Lower leg skin (tissue), 4 donors: Measurements from ENCODE around the gene CIDEB. TPM values are rescaled to one million over a fixed set of nuclear protein-coding genes. Genes with fewer than 3 reads are reported as not detected.

Experiments
- DNase-seq, 2 donors: peaks; one replicate each; pipeline ENCODE4 v3.0.0-alpha.2; 2019; ENCODE audit warnings: low spot score in 2 of 2
- H3K4me3 ChIP-seq: fragments of 200-600 bp; sonication (generic); 2 replicates; pipeline ENCODE4 v1.5.1; 2017; ENCODE audit warnings: mild to moderate bottlenecking, low read depth; ENCODE audit not compliant: poor library complexity, severe bottlenecking
- POLR2A ChIP-seq, 2 donors: fragments of 450-650 bp; IDR thresholded peaks; one replicate each; pipeline ENCODE4 v1.6.1; 2016 to 2017; ENCODE audit warnings: antibody characterized with exemption in 2 of 2, mild to moderate bottlenecking in 1 of 2, moderate library complexity in 1 of 2
- WGBS, 2 donors: methylation state at CpG; one replicate each; pipeline ENCODE4 v1.1.5; 2018; 5-methylcytosine and 5-hydroxymethylcytosine counted together
- intact Hi-C: fragments of 100-400 bp; cut with DNase I; formaldehyde crosslinking; loops from one replicate; pipeline ENCODE4 v1.15.0; 2023; ENCODE audit warnings: low total_unique reads
- total RNA-seq, 4 donors: library from RNA; depleted of rRNA; stranded (reverse); fragments of >200 nt; gene quantifications; one replicate each; pipeline ENCODE4 v1.1.0, GENCODE V29; 2016
- TF ChIP-seq, protein P1 (sequence below), 3 donors: fragments of 450-650 bp; IDR thresholded peaks; one replicate each; pipeline ENCODE4 v1.5.1; 2016; ENCODE audit warnings: antibody characterized with exemption in 3 of 3, mild to moderate bottlenecking in 3 of 3, moderate library complexity in 2 of 3

The CIDEB gene
- total RNA-seq, 4 donors from 2014 or later: 10.6 to 29.8 (median 25.1) TPM

DNA sequence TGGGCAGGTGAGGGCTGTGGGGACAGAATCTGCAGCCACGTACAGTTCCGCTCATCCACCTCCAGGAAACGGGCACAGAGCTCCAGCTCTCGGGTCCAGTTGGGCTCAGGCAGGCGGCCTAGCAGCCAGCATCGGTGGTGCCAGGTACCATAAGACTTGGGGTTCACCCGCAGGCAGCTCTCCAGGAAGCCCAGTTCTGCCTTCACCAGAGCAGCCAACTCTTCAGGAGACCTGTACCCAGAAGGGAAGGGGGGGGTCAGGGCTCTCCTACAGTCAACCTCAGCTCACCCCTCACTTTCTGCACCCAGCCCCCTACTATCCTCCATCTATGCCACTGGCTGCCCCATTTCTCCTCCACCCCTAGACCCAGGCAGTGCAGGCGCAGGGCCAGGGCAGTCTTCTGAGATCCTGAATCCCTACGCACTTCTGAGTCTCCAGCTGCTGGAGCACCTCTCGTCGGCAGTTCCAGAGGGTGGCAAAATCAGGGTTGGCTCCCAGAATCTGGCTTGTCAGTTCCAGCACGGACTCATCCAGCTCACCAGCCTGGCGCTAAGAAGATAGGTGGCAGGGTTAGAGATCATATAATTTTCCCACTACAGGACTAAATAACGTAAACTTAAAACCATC lies 37.8 kb downstream of the CIDEB start:
- intact Hi-C loops: no loop called here
- DNase-seq: no peak
- no peak for TF ChIP-seq POLR2A (IDR thresholded peaks at IDR 0.05)
- TF ChIP-seq, protein P1, sequence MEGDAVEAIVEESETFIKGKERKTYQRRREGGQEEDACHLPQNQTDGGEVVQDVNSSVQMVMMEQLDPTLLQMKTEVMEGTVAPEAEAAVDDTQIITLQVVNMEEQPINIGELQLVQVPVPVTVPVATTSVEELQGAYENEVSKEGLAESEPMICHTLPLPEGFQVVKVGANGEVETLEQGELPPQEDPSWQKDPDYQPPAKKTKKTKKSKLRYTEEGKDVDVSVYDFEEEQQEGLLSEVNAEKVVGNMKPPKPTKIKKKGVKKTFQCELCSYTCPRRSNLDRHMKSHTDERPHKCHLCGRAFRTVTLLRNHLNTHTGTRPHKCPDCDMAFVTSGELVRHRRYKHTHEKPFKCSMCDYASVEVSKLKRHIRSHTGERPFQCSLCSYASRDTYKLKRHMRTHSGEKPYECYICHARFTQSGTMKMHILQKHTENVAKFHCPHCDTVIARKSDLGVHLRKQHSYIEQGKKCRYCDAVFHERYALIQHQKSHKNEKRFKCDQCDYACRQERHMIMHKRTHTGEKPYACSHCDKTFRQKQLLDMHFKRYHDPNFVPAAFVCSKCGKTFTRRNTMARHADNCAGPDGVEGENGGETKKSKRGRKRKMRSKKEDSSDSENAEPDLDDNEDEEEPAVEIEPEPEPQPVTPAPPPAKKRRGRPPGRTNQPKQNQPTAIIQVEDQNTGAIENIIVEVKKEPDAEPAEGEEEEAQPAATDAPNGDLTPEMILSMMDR (IDR thresholded peaks at IDR 0.05): no peak
- H3K4me3 ChIP-seq: no peak overlapping the region
- 94% methylated on average over 14 of the region's 14 CpGs for WGBS, 2 donors

DNA sequence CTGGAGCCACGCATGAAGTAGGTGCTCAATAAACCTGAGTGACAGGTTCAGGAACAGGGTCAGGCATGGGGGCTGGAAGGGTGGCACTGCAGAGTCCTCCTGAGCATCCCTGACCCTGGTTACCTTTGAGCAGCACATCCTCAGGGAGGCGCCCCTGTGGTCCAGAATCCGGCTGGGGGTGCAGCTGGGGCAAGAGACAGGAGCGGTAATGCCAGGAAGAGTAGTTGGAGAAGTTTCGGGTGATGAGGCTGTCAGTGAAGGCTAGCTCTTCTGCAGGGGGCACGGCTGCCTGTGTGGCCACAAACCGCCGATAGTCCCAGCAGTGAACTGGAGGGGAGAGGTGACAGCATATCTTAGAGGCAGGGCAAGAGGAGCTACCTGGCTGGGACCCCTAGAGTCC lies 38.4 kb downstream of the CIDEB start:
- DNase-seq: no peak
- H3K4me3 ChIP-seq: no peak overlapping the region
- TF ChIP-seq POLR2A (IDR thresholded peaks at IDR 0.05): no peak
- TF ChIP-seq, protein P1 (IDR thresholded peaks at IDR 0.05): no peak
- WGBS, 2 donors: 88 to 91% methylated on average over 8 of the region's 8 CpGs
- intact Hi-C loops: no loop called here

DNA sequence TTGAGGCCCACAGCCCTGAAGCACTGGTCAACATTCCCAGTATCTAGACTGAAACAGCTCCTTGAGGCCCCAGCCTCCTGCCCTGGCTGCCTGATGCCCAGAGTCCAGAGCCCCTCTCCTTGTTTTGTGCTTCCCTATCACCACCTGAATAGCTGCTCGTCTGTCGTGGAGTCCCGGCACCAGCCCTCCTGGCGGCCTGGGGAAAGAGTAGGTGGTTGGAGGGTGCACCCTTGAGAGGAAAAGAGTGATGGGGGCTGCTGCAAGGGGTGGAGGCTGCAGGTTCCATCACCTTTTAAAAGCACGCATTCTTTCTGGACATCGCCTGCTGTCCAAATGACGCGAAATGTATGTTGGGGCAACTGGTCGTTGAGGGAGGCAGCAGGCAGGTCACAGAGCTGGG lies 39.6 kb downstream of the CIDEB start:
- WGBS, 2 donors: 89 to 93% methylated on average over 9 of the region's 9 CpGs
- TF ChIP-seq, protein P1 (IDR thresholded peaks at IDR 0.05): no peak
- no peak for TF ChIP-seq POLR2A (IDR thresholded peaks at IDR 0.05)
- DNase-seq: no peak
- no peak overlapping the region for H3K4me3 ChIP-seq
- intact Hi-C loops: no loop called here

DNA sequence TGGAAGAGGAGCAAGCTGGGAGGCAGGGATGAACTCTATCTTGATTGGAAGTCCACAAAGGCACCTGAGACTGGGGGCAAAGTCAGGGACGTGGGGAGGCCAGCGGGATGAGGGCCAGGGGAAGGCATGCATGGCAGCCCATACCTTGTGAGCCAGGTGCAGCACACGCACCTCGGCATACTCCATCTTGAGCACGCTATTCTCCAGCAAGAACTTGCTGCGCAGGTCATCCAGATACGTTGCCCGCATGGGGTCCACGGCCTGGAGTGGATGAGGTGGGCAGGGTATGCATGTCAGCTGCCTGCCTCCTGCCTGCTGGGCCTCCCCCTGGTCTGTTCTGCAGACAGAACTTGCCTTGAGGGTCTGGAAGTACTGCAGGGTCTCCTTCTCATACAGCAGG lies 40.3 kb downstream of the CIDEB start:
- intact Hi-C loops: no loop called here
- 88 to 93% methylated on average over 9 of the region's 9 CpGs for WGBS, 2 donors
- TF ChIP-seq, protein P1 (IDR thresholded peaks at IDR 0.05): no peak
- TF ChIP-seq POLR2A (IDR thresholded peaks at IDR 0.05): no peak
- H3K4me3 ChIP-seq: no peak overlapping the region
- DNase-seq: no peak

DNA sequence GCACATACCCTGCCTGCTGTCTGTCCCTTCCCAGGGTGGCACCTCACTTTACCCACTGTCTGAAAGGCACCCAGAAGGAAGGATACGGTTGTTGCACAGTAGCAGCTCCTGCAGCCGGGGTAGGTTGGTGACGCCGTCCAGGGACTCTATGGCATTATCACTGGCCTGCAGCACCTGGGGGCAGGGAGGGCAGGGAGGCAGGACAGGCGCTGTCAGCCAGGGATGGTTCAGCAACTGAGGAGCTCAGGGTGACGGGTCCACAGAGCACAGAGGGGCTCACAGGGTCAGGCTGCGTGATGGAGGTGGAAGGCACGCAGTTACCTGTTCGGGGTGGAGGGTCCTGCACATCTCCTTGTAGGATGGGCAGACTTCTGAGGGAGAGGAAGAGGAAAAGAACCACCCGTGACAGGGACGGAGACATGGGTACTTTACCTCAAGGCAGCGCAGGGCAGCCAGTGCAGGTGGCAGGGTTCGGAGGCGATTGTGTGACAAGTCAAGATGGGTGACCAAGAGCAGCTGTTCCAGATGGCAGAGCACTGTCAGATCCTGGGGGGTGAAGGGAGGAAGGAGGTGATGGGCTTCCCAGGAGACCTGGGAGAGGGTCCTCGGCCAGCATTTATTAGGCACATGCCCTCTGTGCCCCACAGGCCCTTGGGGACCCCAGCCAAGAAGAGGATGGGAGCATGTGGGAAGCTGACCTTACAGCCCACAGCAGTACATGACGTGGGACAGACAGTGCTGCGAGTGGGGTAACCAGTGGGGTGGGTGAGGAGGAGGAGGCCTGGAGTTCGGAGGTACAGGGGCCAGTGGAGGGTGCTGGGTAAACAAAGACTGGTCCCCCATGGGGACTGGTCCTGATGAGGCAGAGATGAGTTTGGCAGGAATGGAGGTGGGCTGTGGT lies 41.2 kb downstream of the CIDEB start:
- H3K4me3 ChIP-seq: no peak overlapping the region
- intact Hi-C loops: no loop called here
- TF ChIP-seq, protein P1 (IDR thresholded peaks at IDR 0.05): no peak
- no peak for TF ChIP-seq POLR2A (IDR thresholded peaks at IDR 0.05)
- WGBS, 2 donors: 86 to 91% methylated on average over 18 of the region's 18 CpGs
- no peak for DNase-seq
